Keratinocyte (primary cell): Measurements from ENCODE around the gene PRKD2. TPM values are rescaled to one million over a fixed set of nuclear protein-coding genes. Genes with fewer than 3 reads are reported as not detected.

Source experiments
- DNase-seq: peaks from one replicate; pipeline ENCODE4 v3.0.0-alpha.2; 2011; ENCODE audit warnings: low read depth, missing footprints, low spot score
- FAIRE-seq: peaks from 2 replicates; lab custom pipeline; 2011; peaks lifted over from hg19 to GRCh38; lab: Jason Lieb, UNC
- H2AFZ ChIP-seq: 2 replicates; pipeline ENCODE4 v1.6.0; 2012; ENCODE audit warnings: low read length, control low read depth, inconsistent platforms; ENCODE audit not compliant: control insufficient read depth
- H3K27ac ChIP-seq: 2 replicates; pipeline ENCODE4 v1.5.1; 2011; ENCODE audit warnings: low read length; ENCODE audit not compliant: control insufficient read depth, insufficient read depth
- H3K27me3 ChIP-seq: 3 replicates; pipeline ENCODE4 v1.6.0; 2011; ENCODE audit warnings: low read length; ENCODE audit not compliant: control insufficient read depth, insufficient read depth; ENCODE audit errors: extremely low read depth
- H3K36me3 ChIP-seq, 2 experiments: 2 replicates in 1 of 2; 3 replicates in 1 of 2; pipeline ENCODE4 v1.5.1; 2011; ENCODE audit warnings: low read length in 2 of 2, mild to moderate bottlenecking in 1 of 2; ENCODE audit not compliant: control insufficient read depth in 2 of 2, insufficient read depth in 2 of 2; ENCODE audit errors: extremely low read depth in 1 of 2
- H3K4me1 ChIP-seq: 3 replicates; pipeline ENCODE4 v1.5.1; 2011; ENCODE audit warnings: low read length; ENCODE audit not compliant: control insufficient read depth, insufficient read depth; ENCODE audit errors: extremely low read depth
- H3K4me2 ChIP-seq: 3 replicates; pipeline ENCODE4 v1.6.0; 2011; ENCODE audit warnings: low read depth, low read length; ENCODE audit not compliant: control insufficient read depth, insufficient read depth; ENCODE audit errors: extremely low read depth
- H3K4me3 ChIP-seq, 3 experiments: fragments of 200-600 bp in 1 of 3; sonication (generic) in 1 of 3; 2 replicates in 2 of 3; 3 replicates in 1 of 3; pipeline ENCODE4 v1.5.1; 2011 to 2016; ENCODE audit warnings: low read length in 3 of 3, mild to moderate bottlenecking in 3 of 3, control low read depth in 2 of 3, inconsistent platforms in 1 of 3, low read depth in 1 of 3, mixed read lengths in 1 of 3, mixed run types in 1 of 3, moderate library complexity in 1 of 3; ENCODE audit not compliant: control insufficient read depth in 2 of 3, insufficient read depth in 2 of 3; ENCODE audit errors: extremely low read depth in 1 of 3
- H3K79me2 ChIP-seq: 2 replicates; pipeline ENCODE4 v1.6.0; 2012; ENCODE audit warnings: low read length; ENCODE audit not compliant: control insufficient read depth, insufficient read depth
- H3K9ac ChIP-seq: 3 replicates; pipeline ENCODE4 v1.6.0; 2011; ENCODE audit warnings: low read length; ENCODE audit not compliant: control insufficient read depth, insufficient read depth; ENCODE audit errors: extremely low read depth
- H3K9me1 ChIP-seq: 3 replicates; pipeline ENCODE4 v1.6.0; 2011; ENCODE audit warnings: low read length; ENCODE audit not compliant: control insufficient read depth, insufficient read depth; ENCODE audit errors: extremely low read depth
- H3K9me3 ChIP-seq: 2 replicates; pipeline ENCODE4 v1.5.1; 2012; ENCODE audit warnings: low read depth, low read length; ENCODE audit not compliant: control insufficient read depth
- H4K20me1 ChIP-seq: 3 replicates; pipeline ENCODE4 v1.6.0; 2011; ENCODE audit warnings: low read length; ENCODE audit not compliant: control insufficient read depth, insufficient read depth; ENCODE audit errors: extremely low read depth
- EZH2 ChIP-seq: IDR thresholded peaks from one replicate; pipeline ENCODE4 v1.6.1; 2012; ENCODE audit warnings: inconsistent platforms, mild to moderate bottlenecking, low read length, moderate library complexity
- dilution Hi-C: fragments of 300-500 bp; cut with MboI; formaldehyde crosslinking; loops from one replicate; pipeline ENCODE4 v1.7.0; 2020; ENCODE audit warnings: low sequenced_read_pairs; ENCODE audit not compliant: extremely low pct_ligation_motif_present
- polyA plus RNA-seq, 5 experiments: library from polyadenylated mRNA; depleted of rRNA in 3 of 5; stranded (reverse) in 3 of 5; stranded (forward) in 1 of 5; unstranded in 1 of 5; fragments of >200 nt; gene quantifications; 1 replicate in 1 of 5; 2 replicates in 3 of 5; 3 replicates in 1 of 5; pipeline versions ENCODE4 v1.2.1 to v1.2.3, GENCODE V29; 2011 to 2012; ENCODE audit warnings: missing spikeins in 2 of 5, low read depth in 1 of 5, low replicate concordance in 1 of 5
- TF ChIP-seq, protein P1 (sequence below), 3 experiments: IDR thresholded peaks in 1 of 3; conservative IDR thresholded peaks in 1 of 3; optimal IDR thresholded peaks in 1 of 3; 2 replicates in 2 of 3; 3 replicates in 1 of 3; pipeline versions ENCODE3 to v1.5.1; 2011; ENCODE audit warnings: low read length in 3 of 3, mild to moderate bottlenecking in 3 of 3, moderate library complexity in 2 of 3, control low read depth in 1 of 3, inconsistent platforms in 1 of 3; ENCODE audit not compliant: insufficient read depth in 2 of 3; ENCODE audit errors: extremely low read depth in 1 of 3

PRKD2 gene
- polyA plus RNA-seq, 1 donor (not counting 4 experiments of a cell fraction or from before 2014, with no cell fraction given), result 9.9 TPM

DNA sequence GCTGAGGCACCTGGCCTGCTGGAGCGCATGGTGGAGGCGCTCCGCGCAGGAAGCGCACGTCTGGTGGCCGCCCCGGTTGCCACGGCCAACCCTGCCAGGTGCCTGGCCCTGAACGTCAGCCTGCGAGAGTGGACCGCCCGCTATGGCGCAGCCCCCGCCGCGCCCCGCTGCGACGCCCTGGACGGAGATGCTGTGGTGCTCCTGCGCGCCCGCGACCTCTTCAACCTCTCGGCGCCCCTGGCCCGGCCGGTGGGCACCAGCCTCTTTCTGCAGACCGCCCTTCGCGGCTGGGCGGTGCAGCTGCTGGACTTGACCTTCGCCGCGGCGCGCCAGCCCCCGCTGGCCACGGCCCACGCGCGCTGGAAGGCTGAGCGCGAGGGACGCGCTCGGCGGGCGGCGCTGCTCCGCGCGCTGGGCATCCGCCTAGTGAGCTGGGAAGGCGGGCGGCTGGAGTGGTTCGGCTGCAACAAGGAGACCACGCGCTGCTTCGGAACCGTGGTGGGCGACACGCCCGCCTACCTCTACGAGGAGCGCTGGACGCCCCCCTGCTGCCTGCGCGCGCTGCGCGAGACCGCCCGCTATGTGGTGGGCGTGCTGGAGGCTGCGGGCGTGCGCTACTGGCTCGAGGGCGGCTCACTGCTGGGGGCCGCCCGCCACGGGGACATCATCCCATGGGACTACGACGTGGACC lies 39.1 kb upstream of the PRKD2 start:
- no peak for DNase-seq
- no peaks in the 10 kb centered on the region for H3K9me1 ChIP-seq
- TF ChIP-seq, protein P1, sequence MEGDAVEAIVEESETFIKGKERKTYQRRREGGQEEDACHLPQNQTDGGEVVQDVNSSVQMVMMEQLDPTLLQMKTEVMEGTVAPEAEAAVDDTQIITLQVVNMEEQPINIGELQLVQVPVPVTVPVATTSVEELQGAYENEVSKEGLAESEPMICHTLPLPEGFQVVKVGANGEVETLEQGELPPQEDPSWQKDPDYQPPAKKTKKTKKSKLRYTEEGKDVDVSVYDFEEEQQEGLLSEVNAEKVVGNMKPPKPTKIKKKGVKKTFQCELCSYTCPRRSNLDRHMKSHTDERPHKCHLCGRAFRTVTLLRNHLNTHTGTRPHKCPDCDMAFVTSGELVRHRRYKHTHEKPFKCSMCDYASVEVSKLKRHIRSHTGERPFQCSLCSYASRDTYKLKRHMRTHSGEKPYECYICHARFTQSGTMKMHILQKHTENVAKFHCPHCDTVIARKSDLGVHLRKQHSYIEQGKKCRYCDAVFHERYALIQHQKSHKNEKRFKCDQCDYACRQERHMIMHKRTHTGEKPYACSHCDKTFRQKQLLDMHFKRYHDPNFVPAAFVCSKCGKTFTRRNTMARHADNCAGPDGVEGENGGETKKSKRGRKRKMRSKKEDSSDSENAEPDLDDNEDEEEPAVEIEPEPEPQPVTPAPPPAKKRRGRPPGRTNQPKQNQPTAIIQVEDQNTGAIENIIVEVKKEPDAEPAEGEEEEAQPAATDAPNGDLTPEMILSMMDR (optimal IDR thresholded peaks at IDR 0.05 in 1 of 3, IDR thresholded peaks at IDR 0.05 in 1 of 3, conservative IDR thresholded peaks at IDR 0.05 in 1 of 3; ENCODE audit: extremely low read depth in 1 of 3, insufficient read depth in 2 of 3, low read length in 3 of 3), result no peak
- no peak for TF ChIP-seq EZH2
- no peak overlapping the region for H3K9ac ChIP-seq
- H3K79me2 ChIP-seq, result no peaks in the 10 kb centered on the region
- H3K4me1 ChIP-seq, result peaks cover 12% of the 10 kb centered on the region
- dilution Hi-C loops, result no loop called here
- H3K27ac ChIP-seq, result no peak overlapping the region
- no peak overlapping the region for H3K4me2 ChIP-seq
- H3K9me3 ChIP-seq, result no peaks in the 10 kb centered on the region
- no peak overlapping the region for H2AFZ ChIP-seq
- no peak for FAIRE-seq
- H3K4me3 ChIP-seq, result no peak overlapping the region
- H4K20me1 ChIP-seq, result no peaks in the 10 kb centered on the region
- no peaks in the 10 kb centered on the region for H3K27me3 ChIP-seq
- H3K36me3 ChIP-seq, result peaks cover 4 to 5% of the 10 kb centered on the region in 2 experiments

DNA sequence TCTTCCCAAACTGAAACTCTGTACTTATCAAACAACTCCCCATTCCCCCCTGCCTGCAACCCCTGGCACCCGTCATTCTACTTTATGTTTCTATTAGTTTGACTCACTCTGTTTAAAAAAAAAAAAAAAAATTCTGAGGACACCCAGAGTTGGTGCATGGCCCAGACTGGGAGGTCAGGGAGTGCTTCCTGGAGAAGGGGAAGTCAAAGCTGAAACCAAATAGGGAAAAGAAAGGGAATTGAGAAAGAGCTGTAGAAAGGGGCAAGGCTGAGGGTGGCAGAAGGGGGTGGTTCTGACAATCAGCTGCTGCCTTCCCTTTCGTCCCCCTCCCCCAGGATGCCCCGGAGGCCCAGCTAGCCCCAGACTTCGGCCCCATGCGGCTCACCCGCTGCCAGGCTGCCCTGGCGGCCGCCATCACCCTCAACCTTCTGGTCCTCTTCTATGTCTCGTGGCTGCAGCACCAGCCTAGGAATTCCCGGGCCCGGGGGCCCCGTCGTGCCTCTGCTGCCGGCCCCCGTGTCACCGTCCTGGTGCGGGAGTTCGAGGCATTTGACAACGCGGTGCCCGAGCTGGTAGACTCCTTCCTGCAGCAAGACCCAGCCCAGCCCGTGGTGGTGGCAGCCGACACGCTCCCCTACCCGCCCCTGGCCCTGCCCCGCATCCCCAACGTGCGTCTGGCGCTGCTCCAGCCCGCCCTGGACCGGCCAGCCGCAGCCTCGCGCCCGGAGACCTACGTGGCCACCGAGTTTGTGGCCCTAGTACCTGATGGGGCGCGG lies 38.4 kb upstream of the PRKD2 start:
- FAIRE-seq, result no peak
- dilution Hi-C loops, result no loop called here

More for the DNA sequence above, 38.4 kb upstream of the PRKD2 start:
- no peak overlapping the region for H3K27ac ChIP-seq
- H4K20me1 ChIP-seq, result no peaks in the 10 kb centered on the region
- H3K9me3 ChIP-seq, result no peaks in the 10 kb centered on the region
- H2AFZ ChIP-seq, result no peak overlapping the region
- no peaks in the 10 kb centered on the region for H3K9me1 ChIP-seq
- TF ChIP-seq, protein P1 (optimal IDR thresholded peaks at IDR 0.05 in 1 of 3, IDR thresholded peaks at IDR 0.05 in 1 of 3, conservative IDR thresholded peaks at IDR 0.05 in 1 of 3; ENCODE audit: extremely low read depth in 1 of 3, insufficient read depth in 2 of 3, low read length in 3 of 3), result no peak
- no peak for TF ChIP-seq EZH2
- DNase-seq, result no peak
- no peak overlapping the region for H3K9ac ChIP-seq
- H3K79me2 ChIP-seq, result no peaks in the 10 kb centered on the region
- H3K36me3 ChIP-seq, result peaks cover 4 to 5% of the 10 kb centered on the region in 2 experiments
- no peak overlapping the region for H3K4me3 ChIP-seq
- no peaks in the 10 kb centered on the region for H3K27me3 ChIP-seq
- H3K4me1 ChIP-seq, result peaks cover 8% of the 10 kb centered on the region
- H3K4me2 ChIP-seq, result no peak overlapping the region
